Fibroblast of pulmonary artery (primary cell): ENCODE measurements around the gene ARID2.
A peak's percentile ranks its signal among the peaks of the same experiment; 100 is the strongest.

Experiments used
- DNase-seq: peaks from one replicate; pipeline ENCODE4 v3.0.0-alpha.2; 2010; ENCODE audit warnings: low read depth
- H3K4me3 ChIP-seq: replicated peaks from 2 replicates; pipeline ENCODE4 v1.5.1; 2011; ENCODE audit warnings: low read depth, mild to moderate bottlenecking, control low read depth, low read length, moderate library complexity
- CTCF ChIP-seq: IDR thresholded peaks from 2 replicates; pipeline ENCODE4 v1.5.1; 2011; ENCODE audit warnings: mild to moderate bottlenecking, control low read depth, low read length, inconsistent platforms; ENCODE audit errors: missing control alignments

The ARID2 gene

DNA sequence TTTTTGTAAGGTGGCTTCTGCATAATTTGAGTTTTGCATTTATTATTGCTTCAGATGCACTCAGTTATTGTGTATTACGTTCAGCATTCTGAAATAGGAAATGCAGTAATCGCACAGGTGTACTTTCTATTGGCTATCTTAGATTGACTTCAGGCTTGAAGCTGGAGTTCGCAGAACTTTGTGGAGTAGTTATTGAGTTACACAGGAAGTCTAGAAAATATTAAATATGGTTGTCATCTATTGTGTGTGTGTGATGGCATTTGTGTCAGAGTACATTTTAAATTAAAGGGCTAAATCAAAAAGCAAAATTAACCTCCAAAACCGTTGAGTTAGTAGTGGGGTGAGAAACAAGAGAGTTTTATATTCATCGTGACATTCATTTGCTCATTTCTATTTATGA is 2.7 kb downstream of the ARID2 start:
- DNase-seq, result peak; percentile 16
- H3K4me3 ChIP-seq, result peak overlapping the region; percentile 95
- no peak for TF ChIP-seq CTCF

- no peak for TF ChIP-seq CTCF
- H3K4me3 ChIP-seq, result no peak overlapping the region
- DNase-seq, result peak; percentile 16
Measured at GRCh38 chr12:45732936-45733335, 3.4 kb downstream of the ARID2 start.

- H3K4me3 ChIP-seq, result no peak overlapping the region
- no peak for TF ChIP-seq CTCF
- no peak for DNase-seq
Measured at GRCh38 chr12:45737638-45738037, 8.1 kb downstream of the ARID2 start.

DNA sequence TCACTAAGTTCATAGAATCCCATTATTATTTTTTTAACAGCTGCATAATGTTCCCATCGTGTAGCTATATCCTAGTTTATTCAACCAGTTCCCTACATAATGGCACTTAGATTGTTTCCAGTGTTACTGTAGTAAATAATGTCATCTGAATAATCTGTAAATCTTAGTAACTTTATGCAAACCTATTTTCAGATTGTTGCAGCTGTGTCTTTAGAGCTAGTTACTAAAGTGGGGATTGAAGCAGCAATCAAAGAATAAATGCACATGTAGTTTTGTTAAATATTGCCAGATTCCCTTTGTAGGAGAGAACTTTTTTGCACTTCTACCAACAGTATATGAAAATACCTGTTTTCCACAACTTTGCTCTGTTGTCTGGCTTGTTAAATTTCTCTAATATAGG is 13.1 kb downstream of the ARID2 start:
- no peak for DNase-seq
- TF ChIP-seq CTCF, result no peak

GRCh38 chr12:45743247-45743646 is 13.7 kb downstream of the ARID2 start:
- H3K4me3 ChIP-seq, result no peak overlapping the region
- TF ChIP-seq CTCF, result no peak
- no peak for DNase-seq

More for the DNA sequence above, 13.1 kb downstream of the ARID2 start:
- no peak overlapping the region for H3K4me3 ChIP-seq

GRCh38 chr12:45745861-45746277 is 16.4 kb downstream of the ARID2 start:
- peak; percentile 61 for DNase-seq
- peak; percentile 26 for TF ChIP-seq CTCF
- no peak overlapping the region for H3K4me3 ChIP-seq

- H3K4me3 ChIP-seq, result no peak overlapping the region
- no peak for TF ChIP-seq CTCF
- DNase-seq, result no peak
Measured at GRCh38 chr12:45756666-45757065, 27.2 kb downstream of the ARID2 start.
